GM21515 (cell line): ENCODE results near the gene PRKAA1.
"Not testable (repeated sequence)": the region's sequence is repeated elsewhere in the genome, so short reads cannot be mapped to it uniquely, and the experiment has no call there.

Experiments
- ATAC-seq: cut with Tn5 transposase; IDR thresholded peaks from one replicate; pipeline ENCODE4 v1.9.1; 2021; ENCODE audit not compliant: unreplicated experiment

Gene PRKAA1

GRCh38 chr5:40734986-40735385 is 63.2 kb downstream of the PRKAA1 start:
- no peak for ATAC-seq

DNA sequence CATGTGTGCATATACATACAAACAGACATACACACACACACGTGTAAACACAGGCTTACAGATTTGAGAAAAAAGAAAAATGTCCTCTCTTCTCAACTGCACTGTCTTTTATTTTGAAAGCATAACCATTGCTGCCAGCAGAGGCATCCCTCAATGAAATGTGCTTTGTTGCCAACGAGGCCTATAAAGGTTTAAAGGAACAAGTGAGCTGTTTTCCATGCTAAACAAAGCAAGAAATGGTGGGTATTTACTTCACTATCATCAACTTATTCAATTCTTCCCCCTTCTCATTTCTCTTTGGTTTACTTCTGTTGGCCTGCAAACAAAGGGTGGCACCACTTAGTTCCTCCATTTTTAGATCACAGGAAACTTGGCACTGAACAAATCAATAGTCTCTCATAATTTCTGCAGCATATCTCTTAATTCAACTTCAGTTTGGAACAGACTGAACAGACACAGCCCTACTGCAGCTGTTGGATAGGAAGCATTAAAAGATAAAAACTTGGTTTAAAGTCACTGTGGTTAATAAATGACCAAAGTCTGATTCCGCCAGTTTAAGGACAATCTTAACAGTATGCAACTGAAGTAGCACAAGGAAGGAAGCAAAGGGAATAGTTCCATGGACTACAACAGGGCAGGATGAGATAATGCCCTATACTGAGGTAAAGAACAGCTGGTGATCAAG is 64.2 kb downstream of the PRKAA1 start:
- no peak for ATAC-seq

DNA sequence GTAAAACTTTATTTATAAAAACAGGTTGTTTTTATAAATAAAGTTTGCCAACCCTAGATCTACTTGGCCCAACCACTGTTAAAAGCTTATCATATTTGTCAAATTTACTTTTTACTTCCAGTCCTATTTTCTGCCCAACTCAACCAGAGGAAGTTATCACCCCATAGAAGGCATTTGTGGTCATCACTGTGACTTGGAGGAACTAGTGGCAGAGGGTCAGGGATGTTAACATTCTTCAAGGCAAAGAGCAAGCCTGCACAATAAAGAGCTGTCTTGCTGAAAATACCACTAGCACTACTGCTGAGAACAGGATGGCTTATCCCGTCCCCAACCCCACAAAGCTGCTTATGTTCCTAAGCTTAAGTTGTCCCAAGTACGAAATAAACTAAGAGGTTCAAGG is 64.7 kb downstream of the PRKAA1 start:
- no peak for ATAC-seq

DNA sequence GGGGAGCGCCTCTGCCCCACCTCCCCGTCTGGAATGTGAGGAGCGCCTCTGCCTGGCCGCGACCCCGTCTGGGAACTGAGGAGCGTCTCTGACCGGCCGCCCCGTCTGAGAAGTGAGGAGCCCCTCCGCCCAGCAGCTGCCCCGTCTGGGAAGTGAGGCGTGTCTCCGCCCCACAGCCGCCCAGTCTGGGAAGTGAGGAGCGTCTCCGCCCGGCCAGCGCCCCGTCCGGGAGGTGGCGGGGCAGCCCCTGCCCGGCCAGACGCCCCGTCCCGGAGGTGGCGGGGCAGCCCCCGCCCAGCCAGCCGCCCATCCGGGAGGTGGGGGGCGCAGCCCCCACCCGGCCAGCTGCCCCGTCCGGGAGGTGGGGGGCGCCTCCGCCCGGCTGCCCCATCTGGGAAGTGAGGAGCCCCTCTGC is 75.7 kb downstream of the PRKAA1 start:
- ATAC-seq: not testable (repeated sequence)

- no peak for ATAC-seq
Observed at GRCh38 chr5:40720069-40720468, 78.1 kb downstream of the PRKAA1 start.

- ATAC-seq: no peak
Observed at GRCh38 chr5:40717281-40717680, 80.9 kb downstream of the PRKAA1 start.

- ATAC-seq: no peak
Observed at GRCh38 chr5:40716590-40716989, 81.6 kb downstream of the PRKAA1 start.

DNA sequence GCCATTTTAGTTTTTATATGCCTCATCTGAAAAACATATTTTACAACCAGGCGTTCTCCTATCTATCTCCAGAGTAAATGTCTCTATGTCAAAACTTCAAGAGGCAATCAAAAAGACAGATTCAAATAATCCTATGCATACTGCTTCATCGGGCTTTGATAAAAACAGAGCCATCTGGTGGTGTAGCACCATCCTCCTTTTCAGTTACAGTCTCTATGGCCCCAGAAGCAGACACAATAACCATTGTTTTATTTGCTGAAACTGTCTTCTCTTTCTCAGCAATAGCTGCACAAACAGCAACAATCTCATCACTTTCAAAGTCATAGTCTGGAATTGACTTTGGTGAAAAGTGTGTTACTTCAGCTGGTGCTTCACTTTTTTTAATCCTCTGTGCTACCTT is 82.2 kb downstream of the PRKAA1 start:
- ATAC-seq: no peak

GRCh38 chr5:40714001-40714400 is 84.2 kb downstream of the PRKAA1 start:
- ATAC-seq: no peak

DNA sequence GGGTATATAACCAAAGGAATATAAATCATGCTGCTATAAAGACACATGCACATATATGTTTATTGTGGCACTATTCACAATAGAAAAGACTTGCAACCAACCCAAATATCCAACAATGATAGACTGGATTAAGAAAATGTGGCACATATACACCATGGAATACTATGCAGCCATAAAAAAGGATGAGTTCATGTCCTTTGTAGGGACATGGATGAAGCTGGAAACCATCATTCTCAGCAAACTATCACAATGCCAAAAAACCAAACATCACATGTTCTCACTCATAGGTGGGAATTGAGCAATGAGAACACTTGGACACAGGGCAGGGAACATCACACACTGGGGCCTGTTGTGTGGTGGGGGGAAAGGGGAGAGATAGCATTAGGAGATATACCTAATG is 87.6 kb downstream of the PRKAA1 start:
- not testable (repeated sequence) for ATAC-seq
